ENCODE results near the gene NUDT6. TPM values are rescaled to one million over a fixed set of nuclear protein-coding genes. Genes with fewer than 3 reads are reported as not detected.
A peak's percentile ranks its signal among the peaks of the same experiment; 100 is the strongest.

The NUDT6 gene
- total RNA-seq, 2 donors from 2014 or later: 4.9 to 18.5 TPM

DNA sequence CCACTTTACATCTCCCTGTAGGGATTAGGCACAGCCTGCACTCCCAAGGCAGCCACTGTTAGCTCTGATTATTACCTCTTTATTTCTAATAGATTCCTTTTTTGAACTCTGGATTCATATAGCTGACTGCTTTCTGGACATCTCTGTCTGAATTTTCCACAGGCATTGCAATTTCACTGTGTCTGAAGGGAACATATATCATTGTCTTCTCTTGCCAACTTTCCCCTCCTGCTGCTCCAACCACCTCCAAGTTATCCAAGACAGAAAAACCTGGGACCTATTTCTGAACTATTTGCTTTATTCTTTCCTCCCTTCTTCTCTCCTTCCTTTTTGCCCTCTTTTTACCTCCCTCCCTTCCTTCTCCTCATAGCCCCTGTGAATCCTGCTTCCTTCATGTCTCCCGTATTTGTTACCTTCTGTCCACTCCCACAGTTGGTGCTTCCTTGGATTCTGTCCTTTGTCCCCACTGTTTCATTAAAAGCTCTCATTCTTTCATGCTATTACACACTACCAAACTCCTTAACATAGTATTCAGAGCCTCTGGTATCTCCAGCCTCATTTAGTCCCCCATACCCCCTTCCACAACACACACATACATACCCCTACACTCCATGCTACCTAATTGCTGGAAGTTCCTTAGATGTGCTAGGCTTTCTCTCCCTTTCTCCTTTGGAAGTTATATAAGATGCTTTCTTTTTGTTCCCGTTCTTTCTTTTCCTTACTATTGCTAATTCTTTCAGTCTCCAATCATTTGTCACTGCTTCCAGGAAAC is 61.0 kb downstream of the NUDT6 start:
- Histone ChIP-seq H3K36me3 (no peaks in the 10 kb centered on the region), H3K4me1 (no peaks in the 10 kb centered on the region), H3K4me3 (no peak overlapping the region), H3K9me3 (no peaks in the 10 kb centered on the region), H3K27me3 (no peaks in the 10 kb centered on the region), H3K27ac (no peak overlapping the region)
- no peak for TF ChIP-seq CTCF (IDR thresholded peaks at IDR 0.05)
- DNase-seq (ENCODE audit: low spot score): no peak

- H3K9me3 ChIP-seq: no peaks in the 10 kb centered on the region
- H3K4me3 ChIP-seq: no peak overlapping the region
- no peaks in the 10 kb centered on the region for H3K4me1 ChIP-seq
- H3K27ac ChIP-seq: no peak overlapping the region
- DNase-seq (ENCODE audit: low spot score): no peak
- no peak for TF ChIP-seq CTCF (IDR thresholded peaks at IDR 0.05)
- H3K36me3 ChIP-seq: no peaks in the 10 kb centered on the region
- H3K27me3 ChIP-seq: no peaks in the 10 kb centered on the region
These were observed 63.7 kb downstream of the NUDT6 start for GRCh38 chr4:122858705-122859104.

GRCh38 chr4:122857160-122857559 is 65.2 kb downstream of the NUDT6 start:
- H3K4me1 ChIP-seq: no peaks in the 10 kb centered on the region
- no peak for TF ChIP-seq CTCF (IDR thresholded peaks at IDR 0.05)
- H3K4me3 ChIP-seq: no peak overlapping the region
- no peak for DNase-seq (ENCODE audit: low spot score)
- no peaks in the 10 kb centered on the region for H3K27me3 ChIP-seq
- H3K36me3 ChIP-seq: no peaks in the 10 kb centered on the region
- no peaks in the 10 kb centered on the region for H3K9me3 ChIP-seq
- H3K27ac ChIP-seq: no peak overlapping the region

DNA sequence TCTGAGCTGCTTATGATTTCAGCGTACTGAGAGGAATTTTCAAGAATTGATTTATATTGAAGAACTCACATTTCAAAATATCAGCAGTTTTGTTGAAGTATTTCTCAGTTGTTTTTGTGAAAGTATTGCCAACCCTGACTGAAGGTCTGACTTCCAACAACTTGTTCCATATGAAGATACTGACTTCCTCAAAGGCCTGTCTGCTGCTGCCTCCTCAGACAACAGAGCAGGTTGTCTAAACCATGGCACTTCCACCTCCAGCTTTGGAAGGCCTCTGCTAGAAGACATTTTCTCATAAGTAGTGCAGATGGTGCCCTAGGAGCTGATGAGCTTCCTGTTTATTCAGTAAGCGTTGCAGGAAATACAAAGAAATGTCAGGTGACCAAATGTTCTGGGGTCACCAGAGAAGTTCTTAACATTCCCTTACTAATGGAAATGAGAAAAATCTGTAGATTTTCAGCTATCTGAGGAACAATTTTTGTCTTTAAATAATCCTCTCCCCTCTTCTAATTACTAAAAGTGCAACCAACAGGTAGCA is 67.0 kb downstream of the NUDT6 start:
- Histone ChIP-seq H3K9me3 (no peaks in the 10 kb centered on the region), H3K27ac (peak overlapping the region in 1 of 2 donors; percentile 54), H3K4me1 (no peaks in the 10 kb centered on the region), H3K4me3 (no peak overlapping the region), H3K27me3 (no peaks in the 10 kb centered on the region), H3K36me3 (no peaks in the 10 kb centered on the region)
- no peak for TF ChIP-seq CTCF (IDR thresholded peaks at IDR 0.05)
- no peak for DNase-seq (ENCODE audit: low spot score)

GRCh38 chr4:122854447-122855352 is 67.7 kb downstream of the NUDT6 start:
- peak; percentile 66 for DNase-seq (ENCODE audit: low spot score)
- Histone ChIP-seq H3K27me3 (no peaks in the 10 kb centered on the region), H3K36me3 (no peaks in the 10 kb centered on the region), H3K4me3 (peak overlapping the region in 1 of 2 donors; percentile 11), H3K4me1 (no peaks in the 10 kb centered on the region), H3K27ac (peak overlapping the region; percentile 54 to 63), H3K9me3 (no peaks in the 10 kb centered on the region)
- no peak for TF ChIP-seq CTCF (IDR thresholded peaks at IDR 0.05)
